Right atrium auricular region (tissue), 2 donors: ENCODE measurements around the gene KCTD19. TPM values are rescaled to one million over a fixed set of nuclear protein-coding genes. Genes with fewer than 3 reads are reported as not detected.
"Not testable (repeated sequence)": the region's sequence is repeated elsewhere in the genome, so short reads cannot be mapped to it uniquely, and the experiment has no call there.

ENCODE experiments used
- DNase-seq: peaks from one replicate; pipeline ENCODE4 v3.0.0-alpha.2; 2019; ENCODE audit warnings: low spot score
- H3K27ac ChIP-seq, 2 donors: fragments of 200-600 bp; sonication (generic); 1 replicate in 1 of 2; 2 replicates in 1 of 2; pipeline ENCODE4 v1.5.1; 2016 to 2019
- H3K27me3 ChIP-seq, 2 donors: fragments of 200-600 bp; sonication (generic); one replicate each; pipeline versions ENCODE4 v1.5.1 to v1.6.0; 2017 to 2019
- H3K36me3 ChIP-seq: fragments of 200-600 bp; sonication (generic); one replicate; pipeline ENCODE4 v1.5.1; 2016
- H3K4me1 ChIP-seq, 2 donors: fragments of 200-600 bp; sonication (generic); one replicate each; pipeline versions ENCODE4 v1.5.1 to v1.6.0; 2017 to 2019
- H3K4me3 ChIP-seq, 2 donors: fragments of 200-600 bp; sonication (generic); 1 replicate in 1 of 2; 2 replicates in 1 of 2; pipeline ENCODE4 v1.5.1; 2017 to 2019; ENCODE audit warnings: mild to moderate bottlenecking in 1 of 2, moderate library complexity in 1 of 2
- H3K9me3 ChIP-seq, 2 donors: fragments of 200-600 bp; sonication (generic); one replicate each; pipeline ENCODE4 v1.5.1; 2019
- CTCF ChIP-seq, 2 donors: fragments of 200-600 bp; sonication (generic); IDR thresholded peaks; one replicate each; pipeline ENCODE4 v1.5.1; 2019; ENCODE audit warnings: antibody characterized with exemption in 2 of 2
- total RNA-seq, 2 donors: library from RNA; depleted of rRNA; stranded (reverse); fragments of >200 nt; gene quantifications; one replicate each; pipeline ENCODE4 v1.1.0, GENCODE V29; 2016

Gene KCTD19
- total RNA-seq: under 1 TPM in 1 of 2 donors, not detected in 1; 0.08 TPM

- Histone ChIP-seq H3K4me3 (peak within 1 kb of the TSS; percentile 38 to 54), H3K36me3 (no peaks in the 10 kb centered on the region), H3K27ac (peak within 1 kb of the TSS in 1 of 2 donors; percentile 19), H3K27me3 (no peaks in the 10 kb centered on the region), H3K9me3 (no peaks in the 10 kb centered on the region), H3K4me1 (peaks cover 0 to 13% of the 10 kb centered on the region in 2 donors)
- DNase-seq: no peak
- TF ChIP-seq CTCF (IDR thresholded peaks at IDR 0.05): peak; percentile 65 to 68
These were observed at the start of gene KCTD19, which contains the start of gene LRRC36 for GRCh38 chr16:67326472-67327309. KCTD19 (minus strand) TSS chr16:67326741; CDS start chr16:67326707, 34 bp downstream. LRRC36 (plus strand) TSS chr16:67326815; CDS start chr16:67326863, 48 bp downstream.

- not testable (repeated sequence) for H3K27ac ChIP-seq, H3K27me3 ChIP-seq, H3K9me3 ChIP-seq, H3K36me3 ChIP-seq, DNase-seq, H3K4me1 ChIP-seq, H3K4me3 ChIP-seq
These were observed 49.5 kb upstream of the KCTD19 start for GRCh38 chr16:67376012-67376411.

GRCh38 chr16:67372664-67373063 is 46.1 kb upstream of the KCTD19 start:
- Histone ChIP-seq H3K27ac (no peak overlapping the region), H3K4me3 (no peak overlapping the region), H3K27me3 (no peaks in the 10 kb centered on the region), H3K36me3 (no peaks in the 10 kb centered on the region), H3K4me1 (no peaks in the 10 kb centered on the region), H3K9me3 (no peaks in the 10 kb centered on the region)
- TF ChIP-seq CTCF (IDR thresholded peaks at IDR 0.05): peak in 1 of 2 donors; percentile 65
- DNase-seq: no peak

GRCh38 chr16:67370661-67371060 is 44.1 kb upstream of the KCTD19 start:
- Histone ChIP-seq H3K36me3 (no peaks in the 10 kb centered on the region), H3K4me3 (no peak overlapping the region), H3K9me3 (no peaks in the 10 kb centered on the region), H3K4me1 (no peaks in the 10 kb centered on the region), H3K27me3 (no peaks in the 10 kb centered on the region), H3K27ac (no peak overlapping the region)
- no peak for TF ChIP-seq CTCF (IDR thresholded peaks at IDR 0.05)
- no peak for DNase-seq

- peaks cover 0 to 7% of the 10 kb centered on the region in 2 donors for H3K4me1 ChIP-seq
- no peak overlapping the region for H3K27ac ChIP-seq
- H3K27me3 ChIP-seq: no peaks in the 10 kb centered on the region
- H3K9me3 ChIP-seq: no peaks in the 10 kb centered on the region
- no peak overlapping the region for H3K4me3 ChIP-seq
- no peaks in the 10 kb centered on the region for H3K36me3 ChIP-seq
- DNase-seq: no peak
- TF ChIP-seq CTCF (IDR thresholded peaks at IDR 0.05): no peak
These were observed 38.2 kb upstream of the KCTD19 start for GRCh38 chr16:67364600-67365235.

GRCh38 chr16:67361038-67361437 is 34.5 kb upstream of the KCTD19 start:
- no peak overlapping the region for H3K27ac ChIP-seq
- H3K36me3 ChIP-seq: no peaks in the 10 kb centered on the region
- TF ChIP-seq CTCF (IDR thresholded peaks at IDR 0.05): no peak
- no peaks in the 10 kb centered on the region for H3K9me3 ChIP-seq
- peaks cover 0 to 7% of the 10 kb centered on the region in 2 donors for H3K4me1 ChIP-seq
- no peak for DNase-seq
- H3K4me3 ChIP-seq: no peak overlapping the region
- H3K27me3 ChIP-seq: no peaks in the 10 kb centered on the region

GRCh38 chr16:67359540-67360269 is 33.2 kb upstream of the KCTD19 start:
- not testable (repeated sequence) for DNase-seq, H3K4me1 ChIP-seq, H3K27me3 ChIP-seq, H3K36me3 ChIP-seq, H3K9me3 ChIP-seq, H3K27ac ChIP-seq, H3K4me3 ChIP-seq
